Loucy (cell line): Measurements from ENCODE around the gene VILL.
"Not testable (repeated sequence)": the region's sequence is repeated elsewhere in the genome, so short reads cannot be mapped to it uniquely, and the experiment has no call there.

ENCODE experiments used
- H2AFZ ChIP-seq: fragments of 200-600 bp; sonication (generic); 2 replicates; pipeline ENCODE4 v1.6.0; 2016; ENCODE audit warnings: antibody characterized with exemption, mild to moderate bottlenecking, low read length, moderate library complexity
- H3F3A ChIP-seq: fragments of 200-600 bp; 2 replicates; pipeline ENCODE4 v1.6.0; 2016; ENCODE audit warnings: antibody characterized with exemption, low read depth, mild to moderate bottlenecking
- H3K27me3 ChIP-seq: fragments of 200-600 bp; sonication (generic); 2 replicates; pipeline ENCODE4 v1.6.1; 2014; ENCODE audit warnings: low read length, mild to moderate bottlenecking; ENCODE audit not compliant: insufficient read depth, poor library complexity, severe bottlenecking
- H3K36me3 ChIP-seq: fragments of 200-600 bp; sonication (generic); 2 replicates; pipeline ENCODE4 v1.6.1; 2016; ENCODE audit warnings: low read length; ENCODE audit not compliant: insufficient read depth
- H3K4me1 ChIP-seq: fragments of 200-600 bp; sonication (generic); 2 replicates; pipeline ENCODE4 v1.5.1; 2014; ENCODE audit warnings: low read length, mild to moderate bottlenecking; ENCODE audit not compliant: insufficient read depth, poor library complexity, severe bottlenecking
- H3K4me2 ChIP-seq: fragments of 200-600 bp; sonication (generic); 2 replicates; pipeline ENCODE4 v1.6.0; 2014; ENCODE audit warnings: antibody characterized with exemption, low read length, low read depth, mild to moderate bottlenecking; ENCODE audit not compliant: poor library complexity, severe bottlenecking
- H3K4me3 ChIP-seq: fragments of 200-600 bp; sonication (generic); 2 replicates; pipeline ENCODE4 v1.5.1; 2014; ENCODE audit warnings: low read length, mild to moderate bottlenecking, mixed read lengths; ENCODE audit not compliant: poor library complexity, severe bottlenecking
- H3K79me2 ChIP-seq: fragments of 200-600 bp; sonication (generic); 2 replicates; pipeline ENCODE4 v1.6.1; 2014; ENCODE audit warnings: low read length; ENCODE audit not compliant: insufficient read depth
- H3K9ac ChIP-seq: fragments of 200-600 bp; sonication (generic); 2 replicates; pipeline ENCODE4 v1.6.0; 2014; ENCODE audit warnings: mild to moderate bottlenecking, low read depth, low read length, moderate library complexity; ENCODE audit not compliant: poor library complexity, severe bottlenecking
- H3K9me2 ChIP-seq: fragments of 200-600 bp; sonication (generic); replicated peaks from 2 replicates; pipeline ENCODE4 v1.6.1; 2016; ENCODE audit warnings: low read depth, low read length, mixed read lengths
- H3K9me3 ChIP-seq: fragments of 200-600 bp; sonication (generic); 2 replicates; pipeline ENCODE4 v1.6.1; 2014; ENCODE audit warnings: mild to moderate bottlenecking, antibody characterized with exemption, low read length, low read depth; ENCODE audit not compliant: insufficient read depth
- H4K20me1 ChIP-seq: fragments of 200-600 bp; sonication (generic); 2 replicates; pipeline ENCODE4 v1.6.0; 2014; ENCODE audit warnings: antibody characterized with exemption, low read length, mild to moderate bottlenecking; ENCODE audit not compliant: insufficient read depth, poor library complexity, severe bottlenecking
- CTCF ChIP-seq: fragments of 200-600 bp; sonication (generic); conservative IDR thresholded peaks from 2 replicates; pipeline ENCODE4 v1.5.1; 2014; ENCODE audit warnings: mild to moderate bottlenecking, antibody characterized with exemption, low read length
- EZH2phosphoT487 ChIP-seq: fragments of 200-600 bp; IDR thresholded peaks from 2 replicates; pipeline ENCODE4 v1.6.1; 2018; ENCODE audit warnings: antibody characterized with exemption, mild to moderate bottlenecking, moderate library complexity, borderline replicate concordance

VILL gene

GRCh38 chr3:38030126-38031021, 39.8 kb downstream of the VILL start:
- H3K9me3 ChIP-seq = no peaks in the 10 kb centered on the region
- H3K4me2 ChIP-seq = no peak overlapping the region
- no peak overlapping the region for H2AFZ ChIP-seq
- H3K79me2 ChIP-seq = no peaks in the 10 kb centered on the region
- H3K36me3 ChIP-seq = no peaks in the 10 kb centered on the region
- H3F3A ChIP-seq = no peaks in the 10 kb centered on the region
- no peak overlapping the region for H3K9ac ChIP-seq
- H4K20me1 ChIP-seq = no peaks in the 10 kb centered on the region
- peaks cover 6% of the 10 kb centered on the region for H3K4me1 ChIP-seq
- no peaks in the 10 kb centered on the region for H3K9me2 ChIP-seq
- no peak overlapping the region for H3K4me3 ChIP-seq
- no peak for TF ChIP-seq CTCF
- no peak for TF ChIP-seq EZH2phosphoT487
- H3K27me3 ChIP-seq = no peaks in the 10 kb centered on the region

GRCh38 chr3:38031022-38031994, 40.7 kb downstream of the VILL start:
- Histone ChIP-seq H3K9ac (no peak overlapping the region), H3K36me3 (no peaks in the 10 kb centered on the region), H4K20me1 (no peaks in the 10 kb centered on the region), H3F3A (no peaks in the 10 kb centered on the region), H3K4me2 (no peak overlapping the region), H3K9me2 (no peaks in the 10 kb centered on the region), H3K4me1 (no peaks in the 10 kb centered on the region), H3K27me3 (no peaks in the 10 kb centered on the region), H2AFZ (no peak overlapping the region), H3K4me3 (no peak overlapping the region), H3K9me3 (no peaks in the 10 kb centered on the region), H3K79me2 (no peaks in the 10 kb centered on the region)
- TF ChIP-seq EZH2phosphoT487 (no peak), CTCF (no peak)

- Histone ChIP-seq H3K9ac (no peak overlapping the region), H3K9me3 (no peaks in the 10 kb centered on the region), H3K36me3 (no peaks in the 10 kb centered on the region), H3F3A (no peaks in the 10 kb centered on the region), H3K9me2 (no peaks in the 10 kb centered on the region), H3K79me2 (no peaks in the 10 kb centered on the region), H3K4me3 (no peak overlapping the region), H3K4me1 (no peaks in the 10 kb centered on the region), H4K20me1 (no peaks in the 10 kb centered on the region), H2AFZ (no peak overlapping the region), H3K4me2 (no peak overlapping the region), H3K27me3 (no peaks in the 10 kb centered on the region)
- TF ChIP-seq CTCF (no peak), EZH2phosphoT487 (no peak)
These were observed 41.8 kb downstream of the VILL start for GRCh38 chr3:38032328-38032865.

GRCh38 chr3:38033586-38033985, 43.0 kb downstream of the VILL start:
- not testable (repeated sequence) for H3K9me3 ChIP-seq, H3F3A ChIP-seq, H3K4me1 ChIP-seq, H2AFZ ChIP-seq, H3K4me2 ChIP-seq, H3K79me2 ChIP-seq, H3K36me3 ChIP-seq, H3K9ac ChIP-seq, H3K4me3 ChIP-seq, H3K9me2 ChIP-seq, H4K20me1 ChIP-seq, H3K27me3 ChIP-seq

- not testable (repeated sequence) for H3K9me3 ChIP-seq
These were observed 43.7 kb downstream of the VILL start for GRCh38 chr3:38034335-38034734.

More at GRCh38 chr3:38034335-38034734, 43.7 kb downstream of the VILL start:
- H3K9me2 ChIP-seq, H3F3A ChIP-seq, H3K4me3 ChIP-seq, H3K36me3 ChIP-seq, H3K27me3 ChIP-seq, H3K9ac ChIP-seq, H4K20me1 ChIP-seq, H3K79me2 ChIP-seq, H3K4me1 ChIP-seq, H3K4me2 ChIP-seq, H2AFZ ChIP-seq: not testable (repeated sequence)
